Kidney capillary endothelial cell (primary cell): ENCODE measurements around the gene COL15A1.

Experiments
- DNase-seq: peaks from one replicate; pipeline ENCODE4 v3.0.0-alpha.2; 2018; ENCODE audit warnings: low spot score

Gene COL15A1

GRCh38 chr9:99037769-99038483 is 94.2 kb downstream of the COL15A1 start:
- DNase-seq = no peak

- DNase-seq = no peak
These were observed 94.7 kb downstream of the COL15A1 start for GRCh38 chr9:99038484-99038820.

- peak; percentile 56 for DNase-seq
These were observed 95.9 kb downstream of the COL15A1 start for GRCh38 chr9:99039505-99040182.

- DNase-seq = no peak
These were observed 96.7 kb downstream of the COL15A1 start for GRCh38 chr9:99040251-99040900.

- DNase-seq = peak; percentile 42
These were observed 97.3 kb downstream of the COL15A1 start for GRCh38 chr9:99040911-99041582.

- no peak for DNase-seq
These were observed 97.9 kb downstream of the COL15A1 start for GRCh38 chr9:99041618-99042017.

GRCh38 chr9:99042620-99043019 is 98.9 kb downstream of the COL15A1 start:
- no peak for DNase-seq

GRCh38 chr9:99044827-99045226 is 101.1 kb downstream of the COL15A1 start:
- no peak for DNase-seq

- DNase-seq = no peak
These were observed 102.4 kb downstream of the COL15A1 start for GRCh38 chr9:99046068-99046467.

- DNase-seq = no peak
These were observed 102.9 kb downstream of the COL15A1 start for GRCh38 chr9:99046542-99047071.

GRCh38 chr9:99049228-99049627 is 105.5 kb downstream of the COL15A1 start:
- DNase-seq = no peak

- DNase-seq = no peak
These were observed 105.9 kb downstream of the COL15A1 start for GRCh38 chr9:99049641-99050040.

GRCh38 chr9:99050292-99050911 is 106.7 kb downstream of the COL15A1 start:
- DNase-seq = no peak

GRCh38 chr9:99050924-99051323 is 107.2 kb downstream of the COL15A1 start:
- no peak for DNase-seq

- DNase-seq = no peak
These were observed 107.7 kb downstream of the COL15A1 start for GRCh38 chr9:99051406-99051805.

- no peak for DNase-seq
These were observed 108.1 kb downstream of the COL15A1 start for GRCh38 chr9:99051851-99052250.

- no peak for DNase-seq
These were observed 109.4 kb downstream of the COL15A1 start for GRCh38 chr9:99052815-99053715.

GRCh38 chr9:99054581-99054980 is 110.9 kb downstream of the COL15A1 start:
- no peak for DNase-seq

- DNase-seq = no peak
These were observed 111.7 kb downstream of the COL15A1 start for GRCh38 chr9:99055384-99055783.

GRCh38 chr9:99056186-99056585 is 112.5 kb downstream of the COL15A1 start:
- no peak for DNase-seq
